HG03025 (cell line): Measurements from ENCODE around the gene PSEN2.

Experiments used
- ATAC-seq: cut with Tn5 transposase; IDR thresholded peaks from one replicate; pipeline ENCODE4 v1.9.1; 2021; ENCODE audit warnings: mild to moderate bottlenecking, moderate library complexity; ENCODE audit not compliant: unreplicated experiment, low FRiP score

The PSEN2 gene

GRCh38 chr1:226884966-226885820 is 14.8 kb downstream of the PSEN2 start:
- ATAC-seq, result no peak

GRCh38 chr1:226886122-226886901 is 15.9 kb downstream of the PSEN2 start:
- ATAC-seq, result no peak

GRCh38 chr1:226887006-226887405 is 16.6 kb downstream of the PSEN2 start:
- no peak for ATAC-seq

- no peak for ATAC-seq
These were observed 17.6 kb downstream of the PSEN2 start for GRCh38 chr1:226888021-226888420.

GRCh38 chr1:226888816-226889215 is 18.4 kb downstream of the PSEN2 start:
- no peak for ATAC-seq

GRCh38 chr1:226889616-226890330 is 19.4 kb downstream of the PSEN2 start:
- ATAC-seq, result no peak

- ATAC-seq, result no peak
These were observed 20.1 kb downstream of the PSEN2 start for GRCh38 chr1:226890331-226891108.

- ATAC-seq, result no peak
These were observed 20.9 kb downstream of the PSEN2 start for GRCh38 chr1:226891346-226891745.

GRCh38 chr1:226891846-226892523 is 21.6 kb downstream of the PSEN2 start:
- no peak for ATAC-seq

- ATAC-seq, result no peak
These were observed 22.1 kb downstream of the PSEN2 start for GRCh38 chr1:226892524-226892875.

- ATAC-seq, result no peak
These were observed 23.5 kb downstream of the PSEN2 start for GRCh38 chr1:226893936-226894335.

- ATAC-seq, result no peak
These were observed 24.4 kb downstream of the PSEN2 start for GRCh38 chr1:226894826-226895225.

- ATAC-seq, result no peak
These were observed 25.2 kb downstream of the PSEN2 start for GRCh38 chr1:226895644-226896043.

GRCh38 chr1:226898246-226898645 is 27.8 kb downstream of the PSEN2 start:
- ATAC-seq, result no peak

- ATAC-seq, result no peak
These were observed 31.0 kb downstream of the PSEN2 start for GRCh38 chr1:226901421-226901820.

- ATAC-seq, result no peak
These were observed 32.2 kb downstream of the PSEN2 start for GRCh38 chr1:226902601-226903000.

GRCh38 chr1:226903819-226904716 is 33.7 kb downstream of the PSEN2 start:
- ATAC-seq, result no peak

GRCh38 chr1:226904772-226905171 is 34.4 kb downstream of the PSEN2 start:
- no peak for ATAC-seq

- ATAC-seq, result no peak
These were observed 38.0 kb downstream of the PSEN2 start for GRCh38 chr1:226908419-226908818.
